Panc1 (cell line): ENCODE results near the gene CCRL2. TPM values are rescaled to one million over a fixed set of nuclear protein-coding genes. Genes with fewer than 3 reads are reported as not detected.

Experiments used
- ATAC-seq: fragments of 200-7000 bp; cut with Tn5 transposase; 2 replicates; pipeline ENCODE4 v1.9.1; 2020; ENCODE audit warnings: mild to moderate bottlenecking, moderate library complexity
- BruUV-seq: library from RNA; stranded (reverse); fragments of 400-500 nt; replicated peaks from 2 replicates; lab custom pipeline; 2021; lab: Mats Ljungman, UMichigan
- CTCF ChIA-PET: fragments of 300-600 bp; sonication (Branson Sonifier 250); formaldehyde crosslinking; loops from one replicate; lab custom pipeline; 2022; ENCODE audit warnings: antibody characterized with exemption; lab: Charles Lee
- POLR2A ChIA-PET: fragments of 300-600 bp; sonication (Branson Sonifier 250); formaldehyde crosslinking; loops from one replicate; lab custom pipeline; 2022; ENCODE audit warnings: antibody characterized with exemption; lab: Charles Lee
- DNase-seq: peaks from one replicate; pipeline ENCODE4 v3.0.0-alpha.2; 2010; ENCODE audit warnings: low read depth, low spot score
- H3K27ac ChIP-seq: 2 replicates; pipeline ENCODE4 v1.5.1; 2011; ENCODE audit warnings: mild to moderate bottlenecking, low read length, inconsistent platforms
- H3K27me3 ChIP-seq: fragments of 200-500 bp; sonication (Bioruptor generic); 2 replicates; pipeline ENCODE4 v1.6.0; 2014; ENCODE audit warnings: low read length, inconsistent platforms; ENCODE audit not compliant: control insufficient read depth, insufficient read depth
- H3K36me3 ChIP-seq: fragments of 200-500 bp; sonication (Bioruptor generic); 2 replicates; pipeline ENCODE4 v1.5.1; 2014; ENCODE audit warnings: inconsistent platforms, mild to moderate bottlenecking, low read length, moderate library complexity; ENCODE audit not compliant: control insufficient read depth, insufficient read depth
- H3K4me1 ChIP-seq: 2 replicates; pipeline ENCODE4 v1.5.1; 2011; ENCODE audit warnings: inconsistent platforms, mild to moderate bottlenecking, low read length, moderate library complexity; ENCODE audit not compliant: control insufficient read depth, insufficient read depth
- H3K4me3 ChIP-seq, 2 experiments: 2 replicates each; pipeline ENCODE4 v1.5.1; 2011 to 2012; ENCODE audit warnings: low read depth in 2 of 2, low read length in 2 of 2, mild to moderate bottlenecking in 2 of 2, inconsistent platforms in 1 of 2, moderate library complexity in 1 of 2
- H3K9me3 ChIP-seq: fragments of 200-500 bp; sonication (Bioruptor generic); 2 replicates; pipeline ENCODE4 v1.5.1; 2014; ENCODE audit warnings: low read depth, mild to moderate bottlenecking, inconsistent platforms, low read length, moderate library complexity; ENCODE audit not compliant: control insufficient read depth, insufficient read depth
- CTCF ChIP-seq: fragments of 450-650 bp; IDR thresholded peaks from 2 replicates; pipeline ENCODE4 v1.5.1; 2017; ENCODE audit warnings: mild to moderate bottlenecking
- POLR2AphosphoS5 ChIP-seq: IDR thresholded peaks from 2 replicates; pipeline ENCODE4 v1.6.1; 2012; ENCODE audit warnings: mild to moderate bottlenecking, low read depth, low read length, moderate library complexity
- REST ChIP-seq, 2 experiments: IDR thresholded peaks; 2 replicates each; pipeline ENCODE4 v1.6.1; 2011 to 2012; ENCODE audit warnings: low read depth in 2 of 2, control low read depth in 1 of 2, low read length in 1 of 2, mild to moderate bottlenecking in 1 of 2, moderate library complexity in 1 of 2; ENCODE audit not compliant: insufficient read depth in 1 of 2
- SIN3A ChIP-seq: IDR thresholded peaks from 2 replicates; pipeline ENCODE4 v1.6.1; 2012; ENCODE audit warnings: low read depth, mild to moderate bottlenecking, low read length, moderate library complexity, borderline replicate concordance; ENCODE audit not compliant: insufficient read depth
- TCF7L2 ChIP-seq: IDR thresholded peaks from 2 replicates; pipeline ENCODE4 v1.6.1; 2011; ENCODE audit warnings: mild to moderate bottlenecking, low read depth, low read length, inconsistent platforms
- in situ Hi-C: cut with HindIII; loops from 2 replicates; pipeline ENCODE4 v1.10.0; 2016; ENCODE audit warnings: low sequenced_read_pairs, low pct_unique_long_range_greater_than_20kb
- intact Hi-C: fragments of 100-400 bp; cut with micrococcal nuclease; formaldehyde crosslinking; loops from one replicate; pipeline ENCODE4 v1.10.0; 2022; ENCODE audit not compliant: unreplicated experiment
- total RNA-seq: library from RNA; stranded (reverse); gene quantifications from one replicate; pipeline ENCODE4 v1.2.1, GENCODE V29; 2021; ENCODE audit not compliant: unreplicated experiment

CCRL2 gene
- total RNA-seq, 1 experiment from 2014 or later = not detected

- POLR2A ChIA-PET = no interaction called here
These were observed 23.7 kb upstream of the CCRL2 start for GRCh38 chr3:46383211-46383950.

GRCh38 chr3:46383951-46384330 lies 23.1 kb upstream of the CCRL2 start:
- CTCF ChIA-PET = no interaction called here
- no peaks in the 10 kb centered on the region for H3K9me3 ChIP-seq
- intact Hi-C loops (no loop called here), in situ Hi-C loops (no loop called here)
- H3K4me3 ChIP-seq = no peak overlapping the region
- H3K4me1 ChIP-seq = no peaks in the 10 kb centered on the region
- DNase-seq = no peak
- POLR2A ChIA-PET = no interaction called here
- ATAC-seq = no peak
- no peaks in the 10 kb centered on the region for H3K36me3 ChIP-seq
- no peak overlapping the region for H3K27ac ChIP-seq
- H3K27me3 ChIP-seq = no peaks in the 10 kb centered on the region
- TF ChIP-seq REST (IDR thresholded peaks at IDR 0.05; ENCODE audit: insufficient read depth in 1 of 2, low read depth in 2 of 2, low read length in 1 of 2) (no peak), TCF7L2 (no peak), POLR2AphosphoS5 (no peak), CTCF (no peak), SIN3A (no peak)
- BruUV-seq = no TSS peak

More at GRCh38 chr3:46383211-46383950, 23.7 kb upstream of the CCRL2 start:
- TF ChIP-seq CTCF (no peak), SIN3A (no peak), POLR2AphosphoS5 (no peak), REST (IDR thresholded peaks at IDR 0.05; ENCODE audit: insufficient read depth in 1 of 2, low read depth in 2 of 2, low read length in 1 of 2) (no peak), TCF7L2 (no peak)
- Histone ChIP-seq H3K9me3 (no peaks in the 10 kb centered on the region), H3K4me1 (no peaks in the 10 kb centered on the region), H3K27me3 (no peaks in the 10 kb centered on the region), H3K36me3 (no peaks in the 10 kb centered on the region), H3K4me3 (no peak overlapping the region), H3K27ac (no peak overlapping the region)
- intact Hi-C loops = no loop called here
- no TSS peak for BruUV-seq
- CTCF ChIA-PET = interaction anchor here (0.5 kb wide), 1 partner anchor 305 kb away, joined by 3 read pairs; no protein-coding TSS in a partner anchor
- DNase-seq (no peak), ATAC-seq (no peak)
- in situ Hi-C loops = no loop called here
